Loucy (cell line): ENCODE data around the gene MYD88.
"Not testable (repeated sequence)": the region's sequence is repeated elsewhere in the genome, so short reads cannot be mapped to it uniquely, and the experiment has no call there.

ENCODE experiments used
- H2AFZ ChIP-seq: fragments of 200-600 bp; sonication (generic); 2 replicates; pipeline ENCODE4 v1.6.0; 2016; ENCODE audit warnings: antibody characterized with exemption, mild to moderate bottlenecking, low read length, moderate library complexity
- H3F3A ChIP-seq: fragments of 200-600 bp; 2 replicates; pipeline ENCODE4 v1.6.0; 2016; ENCODE audit warnings: antibody characterized with exemption, low read depth, mild to moderate bottlenecking
- H3K27me3 ChIP-seq: fragments of 200-600 bp; sonication (generic); 2 replicates; pipeline ENCODE4 v1.6.1; 2014; ENCODE audit warnings: low read length, mild to moderate bottlenecking; ENCODE audit not compliant: insufficient read depth, poor library complexity, severe bottlenecking
- H3K36me3 ChIP-seq: fragments of 200-600 bp; sonication (generic); 2 replicates; pipeline ENCODE4 v1.6.1; 2016; ENCODE audit warnings: low read length; ENCODE audit not compliant: insufficient read depth
- H3K4me1 ChIP-seq: fragments of 200-600 bp; sonication (generic); 2 replicates; pipeline ENCODE4 v1.5.1; 2014; ENCODE audit warnings: low read length, mild to moderate bottlenecking; ENCODE audit not compliant: insufficient read depth, poor library complexity, severe bottlenecking
- H3K4me2 ChIP-seq: fragments of 200-600 bp; sonication (generic); 2 replicates; pipeline ENCODE4 v1.6.0; 2014; ENCODE audit warnings: antibody characterized with exemption, low read length, low read depth, mild to moderate bottlenecking; ENCODE audit not compliant: poor library complexity, severe bottlenecking
- H3K4me3 ChIP-seq: fragments of 200-600 bp; sonication (generic); 2 replicates; pipeline ENCODE4 v1.5.1; 2014; ENCODE audit warnings: low read length, mild to moderate bottlenecking, mixed read lengths; ENCODE audit not compliant: poor library complexity, severe bottlenecking
- H3K79me2 ChIP-seq: fragments of 200-600 bp; sonication (generic); 2 replicates; pipeline ENCODE4 v1.6.1; 2014; ENCODE audit warnings: low read length; ENCODE audit not compliant: insufficient read depth
- H3K9ac ChIP-seq: fragments of 200-600 bp; sonication (generic); 2 replicates; pipeline ENCODE4 v1.6.0; 2014; ENCODE audit warnings: mild to moderate bottlenecking, low read depth, low read length, moderate library complexity; ENCODE audit not compliant: poor library complexity, severe bottlenecking
- H3K9me2 ChIP-seq: fragments of 200-600 bp; sonication (generic); replicated peaks from 2 replicates; pipeline ENCODE4 v1.6.1; 2016; ENCODE audit warnings: low read depth, low read length, mixed read lengths
- H3K9me3 ChIP-seq: fragments of 200-600 bp; sonication (generic); 2 replicates; pipeline ENCODE4 v1.6.1; 2014; ENCODE audit warnings: mild to moderate bottlenecking, antibody characterized with exemption, low read length, low read depth; ENCODE audit not compliant: insufficient read depth
- H4K20me1 ChIP-seq: fragments of 200-600 bp; sonication (generic); 2 replicates; pipeline ENCODE4 v1.6.0; 2014; ENCODE audit warnings: antibody characterized with exemption, low read length, mild to moderate bottlenecking; ENCODE audit not compliant: insufficient read depth, poor library complexity, severe bottlenecking
- EZH2phosphoT487 ChIP-seq: fragments of 200-600 bp; IDR thresholded peaks from 2 replicates; pipeline ENCODE4 v1.6.1; 2018; ENCODE audit warnings: antibody characterized with exemption, mild to moderate bottlenecking, moderate library complexity, borderline replicate concordance
- TF ChIP-seq, protein P1 (sequence below): fragments of 200-600 bp; sonication (generic); conservative IDR thresholded peaks from 2 replicates; pipeline ENCODE4 v1.5.1; 2014; ENCODE audit warnings: mild to moderate bottlenecking, antibody characterized with exemption, low read length

MYD88 gene

GRCh38 chr3:38135621-38136277 is 2.7 kb upstream of the MYD88 start:
- Histone ChIP-seq H3K4me3 (peak overlapping the region; percentile 81), H3K4me2 (peak overlapping the region; percentile 92), H3K4me1 (peaks cover 45% of the 10 kb centered on the region), H3K79me2 (peaks cover 62% of the 10 kb centered on the region), H4K20me1 (peaks cover 35% of the 10 kb centered on the region), H3K9ac (peak overlapping the region; percentile 86)
- not testable (repeated sequence) for H3K9me2 ChIP-seq, H3K27me3 ChIP-seq, H3K9me3 ChIP-seq, H3F3A ChIP-seq, H2AFZ ChIP-seq, H3K36me3 ChIP-seq

- peaks cover 1% of the 10 kb centered on the region; the same call in 1 of the 2 replicates for H3K36me3 ChIP-seq
- peaks cover 45% of the 10 kb centered on the region for H3K4me1 ChIP-seq
- H4K20me1 ChIP-seq, result peaks cover 31% of the 10 kb centered on the region
- no peak for TF ChIP-seq EZH2phosphoT487
- TF ChIP-seq, protein P1, sequence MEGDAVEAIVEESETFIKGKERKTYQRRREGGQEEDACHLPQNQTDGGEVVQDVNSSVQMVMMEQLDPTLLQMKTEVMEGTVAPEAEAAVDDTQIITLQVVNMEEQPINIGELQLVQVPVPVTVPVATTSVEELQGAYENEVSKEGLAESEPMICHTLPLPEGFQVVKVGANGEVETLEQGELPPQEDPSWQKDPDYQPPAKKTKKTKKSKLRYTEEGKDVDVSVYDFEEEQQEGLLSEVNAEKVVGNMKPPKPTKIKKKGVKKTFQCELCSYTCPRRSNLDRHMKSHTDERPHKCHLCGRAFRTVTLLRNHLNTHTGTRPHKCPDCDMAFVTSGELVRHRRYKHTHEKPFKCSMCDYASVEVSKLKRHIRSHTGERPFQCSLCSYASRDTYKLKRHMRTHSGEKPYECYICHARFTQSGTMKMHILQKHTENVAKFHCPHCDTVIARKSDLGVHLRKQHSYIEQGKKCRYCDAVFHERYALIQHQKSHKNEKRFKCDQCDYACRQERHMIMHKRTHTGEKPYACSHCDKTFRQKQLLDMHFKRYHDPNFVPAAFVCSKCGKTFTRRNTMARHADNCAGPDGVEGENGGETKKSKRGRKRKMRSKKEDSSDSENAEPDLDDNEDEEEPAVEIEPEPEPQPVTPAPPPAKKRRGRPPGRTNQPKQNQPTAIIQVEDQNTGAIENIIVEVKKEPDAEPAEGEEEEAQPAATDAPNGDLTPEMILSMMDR, result no peak
- peak overlapping the region; percentile 81 for H3K4me3 ChIP-seq
- H2AFZ ChIP-seq, result peak overlapping the region; percentile 53
- peak overlapping the region; percentile 86 for H3K9ac ChIP-seq
- peak overlapping the region; percentile 92 for H3K4me2 ChIP-seq
- peaks cover 67% of the 10 kb centered on the region for H3K79me2 ChIP-seq
- H3K27me3 ChIP-seq, result no peaks in the 10 kb centered on the region
- H3F3A ChIP-seq, result no peaks in the 10 kb centered on the region
- H3K9me2 ChIP-seq, result no peaks in the 10 kb centered on the region
- no peaks in the 10 kb centered on the region for H3K9me3 ChIP-seq
These were observed 2.1 kb upstream of the MYD88 start for GRCh38 chr3:38136393-38136776.

DNA sequence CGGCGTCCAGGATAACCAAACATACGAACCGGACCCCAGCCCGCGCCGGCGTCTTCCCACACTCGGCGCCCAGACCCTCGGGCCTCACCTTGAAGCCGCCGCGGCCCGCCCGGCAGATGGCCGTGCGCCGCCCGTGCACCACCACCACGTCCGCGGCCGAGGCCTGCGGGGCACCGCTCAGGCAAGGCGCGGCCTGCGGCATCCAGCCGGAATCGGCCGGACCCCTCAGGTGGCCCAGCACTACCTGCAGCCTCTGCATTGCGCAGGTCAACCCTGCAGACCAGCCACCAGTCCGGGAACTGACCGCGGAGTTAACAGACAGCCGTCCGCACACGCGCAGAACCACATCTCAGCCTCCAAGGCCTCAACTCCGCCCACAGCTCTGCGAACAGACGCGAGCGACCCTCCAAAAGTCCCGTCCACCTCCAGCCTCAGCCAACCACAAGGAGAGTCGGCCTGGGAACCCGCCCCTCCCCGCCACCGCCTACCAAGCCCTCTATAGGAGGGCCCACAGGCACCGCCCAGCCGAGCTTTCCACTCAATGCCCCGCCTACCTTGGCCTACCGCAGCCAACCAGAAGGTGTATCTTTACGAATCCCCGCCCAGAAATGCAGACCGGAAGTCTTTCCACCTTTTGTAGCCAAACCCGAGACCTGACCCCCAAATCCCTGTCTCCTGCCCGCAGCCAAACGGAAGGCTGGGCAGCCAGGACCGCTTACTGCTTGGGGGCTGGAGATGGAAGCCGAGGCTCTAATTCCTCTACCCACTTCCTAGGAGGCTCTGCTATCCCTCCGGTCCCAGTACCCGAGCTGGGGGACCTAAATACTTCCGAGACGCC is 1.5 kb upstream of the MYD88 start, which contains the start of gene ACAA1:
TSS of gene ACAA1 (minus strand) at position 351 of the 838 bp plus-strand sequence. CDS start at position 259, 92 bp downstream.
- peak within 1 kb of the TSS; percentile 86 for H2AFZ ChIP-seq
- peak within 1 kb of the TSS; percentile 81 for H3K4me3 ChIP-seq
- peaks cover 67% of the 10 kb centered on the region for H3K79me2 ChIP-seq
- peak within 1 kb of the TSS; percentile 92 for H3K4me2 ChIP-seq
- peaks cover 45% of the 10 kb centered on the region for H3K4me1 ChIP-seq
- no peaks in the 10 kb centered on the region for H3K9me2 ChIP-seq
- peak within 1 kb of the TSS; percentile 86 for H3K9ac ChIP-seq
- no peaks in the 10 kb centered on the region for H3K27me3 ChIP-seq
- peaks cover 31% of the 10 kb centered on the region for H4K20me1 ChIP-seq
- no peaks in the 10 kb centered on the region for H3K9me3 ChIP-seq
- no peaks in the 10 kb centered on the region for H3K36me3 ChIP-seq
- no peaks in the 10 kb centered on the region for H3F3A ChIP-seq
- TF ChIP-seq, protein P1, result no peak
- no peak for TF ChIP-seq EZH2phosphoT487
